Stimulated activated CD4-positive, alpha-beta T cell treated with anti-CD3 and anti-CD28 coated beads, Interleukin-1b, Interleukin-23, amount 100 ng/mL, for 24 hours (primary cell): ENCODE measurements around the gene CELF5.

ENCODE experiments used
- DNase-seq, 4 experiments: peaks; one replicate each; pipeline ENCODE4 v3.0.0-alpha.2; 2020; ENCODE audit warnings: low read depth in 4 of 4, low spot score in 1 of 4

The CELF5 gene

GRCh38 chr19:3224346-3225168 is at the start of gene CELF5:
Gene CELF5, plus strand, starts transcription at chr19:3224661. Its CDS starts 79 bp downstream, at chr19:3224740.
- peak; percentile 18 to 45 (median 33) for DNase-seq

GRCh38 chr19:3175781-3176714 is 48.4 kb upstream of the CELF5 start:
- no peak for DNase-seq

- peak in 2 of 4 experiments; percentile 64 to 68 for DNase-seq
Observed at GRCh38 chr19:3176715-3177501, 47.6 kb upstream of the CELF5 start.

- DNase-seq = peak in 1 of 4 experiments; percentile 32
Observed at GRCh38 chr19:3178377-3178972, 46.0 kb upstream of the CELF5 start, which contains the start of gene S1PR4. Gene S1PR4, plus strand, starts transcription at chr19:3178769. Its CDS starts 24 bp downstream, at chr19:3178793.

- DNase-seq = no peak
Observed at GRCh38 chr19:3178973-3179738, 45.3 kb upstream of the CELF5 start.

- peak in 1 of 4 experiments; percentile 36 for DNase-seq
Observed at GRCh38 chr19:3179739-3180293, 44.6 kb upstream of the CELF5 start.

- no peak for DNase-seq
Observed at GRCh38 chr19:3183721-3184641, 40.5 kb upstream of the CELF5 start.

GRCh38 chr19:3184847-3185460 is 39.5 kb upstream of the CELF5 start:
- peak in 2 of 4 experiments; percentile 57 to 64 for DNase-seq

GRCh38 chr19:3185461-3186159 is 38.9 kb upstream of the CELF5 start, which contains the start of gene NCLN:
Gene NCLN, plus strand, starts transcription at chr19:3185930. Its CDS starts 101 bp downstream, at chr19:3186031.
- DNase-seq = peak; percentile 89 to 92 (median 91)

- no peak for DNase-seq
Observed at GRCh38 chr19:3186160-3186688, 38.2 kb upstream of the CELF5 start.

- no peak for DNase-seq
Observed at GRCh38 chr19:3186891-3187661, 37.4 kb upstream of the CELF5 start.

- no peak for DNase-seq
Observed at GRCh38 chr19:3187662-3188511, 36.6 kb upstream of the CELF5 start.

- no peak for DNase-seq
Observed at GRCh38 chr19:3188627-3189596, 35.5 kb upstream of the CELF5 start.
